ENCODE data around the gene CDK14.

CDK14 gene

GRCh38 chr7:90919816-90920215 is 323.7 kb downstream of the CDK14 start:
- TF ChIP-seq USF1 (IDR thresholded peaks at IDR 0.05) = no peak
- TF ChIP-seq TAF1 (IDR thresholded peaks at IDR 0.05; ENCODE audit: low read depth) = no peak
- TF ChIP-seq RAD21 (IDR thresholded peaks at IDR 0.05; ENCODE audit: low read depth) = no peak
- no peak for TF ChIP-seq REST (IDR thresholded peaks at IDR 0.05; ENCODE audit: low read depth)
- no peak for TF ChIP-seq YY1 (IDR thresholded peaks at IDR 0.05; ENCODE audit: low read depth)
- TF ChIP-seq CEBPB (IDR thresholded peaks at IDR 0.05) = no peak
- no peak for TF ChIP-seq TCF12 (IDR thresholded peaks at IDR 0.05; ENCODE audit: low read depth)
- TF ChIP-seq EP300 (IDR thresholded peaks at IDR 0.05; ENCODE audit: borderline replicate concordance) = no peak
- no peak for TF ChIP-seq NFIC (IDR thresholded peaks at IDR 0.05)
- TF ChIP-seq, protein P1, sequence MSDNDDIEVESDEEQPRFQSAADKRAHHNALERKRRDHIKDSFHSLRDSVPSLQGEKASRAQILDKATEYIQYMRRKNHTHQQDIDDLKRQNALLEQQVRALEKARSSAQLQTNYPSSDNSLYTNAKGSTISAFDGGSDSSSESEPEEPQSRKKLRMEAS (IDR thresholded peaks at IDR 0.05) = no peak
- no peak for TF ChIP-seq ZBTB7A (IDR thresholded peaks at IDR 0.05; ENCODE audit: low read depth)
- no peak for TF ChIP-seq CREB1 (IDR thresholded peaks at IDR 0.05; ENCODE audit: low read depth)
- TF ChIP-seq FOXM1 (IDR thresholded peaks at IDR 0.05; ENCODE audit: borderline replicate concordance, low read depth) = no peak
- no peak for TF ChIP-seq TEAD4 (IDR thresholded peaks at IDR 0.05)
- TF ChIP-seq EGR1 (IDR thresholded peaks at IDR 0.05) = no peak

- no peak for TF ChIP-seq TCF12 (IDR thresholded peaks at IDR 0.05; ENCODE audit: low read depth)
- no peak for TF ChIP-seq REST (IDR thresholded peaks at IDR 0.05; ENCODE audit: low read depth)
- TF ChIP-seq FOXM1 (IDR thresholded peaks at IDR 0.05; ENCODE audit: borderline replicate concordance, low read depth) = no peak
- TF ChIP-seq TEAD4 (IDR thresholded peaks at IDR 0.05) = no peak
- TF ChIP-seq RAD21 (IDR thresholded peaks at IDR 0.05; ENCODE audit: low read depth) = no peak
- TF ChIP-seq CREB1 (IDR thresholded peaks at IDR 0.05; ENCODE audit: low read depth) = no peak
- TF ChIP-seq EGR1 (IDR thresholded peaks at IDR 0.05) = no peak
- TF ChIP-seq, protein P1 (IDR thresholded peaks at IDR 0.05) = no peak
- TF ChIP-seq ZBTB7A (IDR thresholded peaks at IDR 0.05; ENCODE audit: low read depth) = no peak
- no peak for TF ChIP-seq EP300 (IDR thresholded peaks at IDR 0.05; ENCODE audit: borderline replicate concordance)
- TF ChIP-seq TAF1 (IDR thresholded peaks at IDR 0.05; ENCODE audit: low read depth) = no peak
- no peak for TF ChIP-seq CEBPB (IDR thresholded peaks at IDR 0.05)
- TF ChIP-seq USF1 (IDR thresholded peaks at IDR 0.05) = no peak
- TF ChIP-seq YY1 (IDR thresholded peaks at IDR 0.05; ENCODE audit: low read depth) = no peak
- TF ChIP-seq NFIC (IDR thresholded peaks at IDR 0.05) = no peak
Observed at GRCh38 chr7:90920336-90920735, 324.2 kb downstream of the CDK14 start.

DNA sequence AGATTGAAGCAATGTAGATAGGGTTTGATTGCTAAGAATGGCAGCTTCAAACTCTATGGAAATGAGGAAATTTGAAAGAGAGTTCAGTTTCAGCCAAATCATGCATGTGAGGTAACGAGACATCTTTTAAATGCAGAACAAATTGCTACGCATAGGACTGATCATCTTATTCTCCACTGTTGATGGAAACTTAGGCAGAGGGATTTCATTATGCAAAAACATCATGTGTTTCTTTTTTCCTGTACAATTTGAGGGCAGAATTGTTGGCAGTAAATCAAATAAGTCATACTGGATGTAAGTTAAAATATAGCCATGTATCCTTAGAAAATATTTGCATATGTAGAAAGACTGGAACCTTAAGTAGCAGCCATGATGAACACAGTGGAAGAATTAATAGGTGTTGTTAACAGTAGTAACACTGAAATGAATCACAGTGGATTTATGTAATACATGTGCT is 327.4 kb downstream of the CDK14 start:
- TF ChIP-seq REST (IDR thresholded peaks at IDR 0.05; ENCODE audit: low read depth) = no peak
- TF ChIP-seq ZBTB7A (IDR thresholded peaks at IDR 0.05; ENCODE audit: low read depth) = no peak
- no peak for TF ChIP-seq TCF12 (IDR thresholded peaks at IDR 0.05; ENCODE audit: low read depth)
- TF ChIP-seq CREB1 (IDR thresholded peaks at IDR 0.05; ENCODE audit: low read depth) = no peak
- no peak for TF ChIP-seq FOXM1 (IDR thresholded peaks at IDR 0.05; ENCODE audit: borderline replicate concordance, low read depth)
- TF ChIP-seq EGR1 (IDR thresholded peaks at IDR 0.05) = no peak

DNA sequence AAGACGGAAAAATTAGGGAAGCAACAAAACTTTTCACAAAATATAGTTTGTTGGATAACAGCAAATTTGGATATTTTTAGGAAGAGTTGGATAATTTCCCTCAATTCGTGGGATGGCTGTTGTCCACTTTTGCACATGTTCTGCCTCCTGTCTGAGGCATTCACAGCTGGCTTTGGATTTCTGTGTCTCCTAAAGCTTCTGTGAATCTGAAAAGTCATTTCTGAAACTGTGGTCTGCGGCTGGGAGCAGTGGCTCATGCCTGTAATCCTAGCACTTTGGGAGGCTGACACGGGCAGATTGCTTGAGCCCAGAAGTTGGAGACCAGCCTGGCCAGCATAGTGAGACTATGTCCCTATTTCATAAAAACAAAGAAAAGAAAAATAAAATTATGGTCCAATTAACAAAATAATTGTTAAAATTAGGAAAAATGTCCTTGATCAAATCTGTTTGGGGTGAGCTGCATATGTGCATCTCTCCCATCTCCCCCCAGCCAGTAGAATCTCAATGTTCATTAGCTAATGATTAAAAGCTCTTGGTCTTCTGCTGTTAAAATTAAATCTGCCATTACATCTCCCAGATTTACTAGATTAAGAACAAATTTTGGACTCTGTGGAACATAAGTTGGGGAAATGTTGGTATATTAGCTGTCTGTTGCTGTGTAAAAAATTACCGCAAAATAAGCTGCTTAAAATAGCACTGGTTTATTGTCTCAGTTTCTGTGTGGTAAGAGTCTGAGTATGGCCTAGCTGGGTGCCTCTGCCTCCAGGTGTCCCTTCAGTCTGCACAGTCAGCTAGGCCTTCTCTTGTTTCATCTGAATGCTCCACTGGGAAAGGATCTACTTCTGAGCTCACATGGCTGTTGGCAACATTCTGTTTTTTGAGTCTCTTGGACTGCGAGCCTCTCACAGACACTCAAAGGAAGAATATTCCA is 336.1 kb downstream of the CDK14 start:
- TF ChIP-seq RAD21 (IDR thresholded peaks at IDR 0.05; ENCODE audit: low read depth) (no peak), REST (IDR thresholded peaks at IDR 0.05; ENCODE audit: low read depth) (no peak), ZBTB7A (IDR thresholded peaks at IDR 0.05; ENCODE audit: low read depth) (no peak), NFIC (IDR thresholded peaks at IDR 0.05) (no peak), CREB1 (IDR thresholded peaks at IDR 0.05; ENCODE audit: low read depth) (no peak), TEAD4 (IDR thresholded peaks at IDR 0.05) (no peak), EP300 (IDR thresholded peaks at IDR 0.05; ENCODE audit: borderline replicate concordance) (no peak), EGR1 (IDR thresholded peaks at IDR 0.05) (no peak)
